Measurements from ENCODE around the gene DPM3.

DPM3 gene

DNA sequence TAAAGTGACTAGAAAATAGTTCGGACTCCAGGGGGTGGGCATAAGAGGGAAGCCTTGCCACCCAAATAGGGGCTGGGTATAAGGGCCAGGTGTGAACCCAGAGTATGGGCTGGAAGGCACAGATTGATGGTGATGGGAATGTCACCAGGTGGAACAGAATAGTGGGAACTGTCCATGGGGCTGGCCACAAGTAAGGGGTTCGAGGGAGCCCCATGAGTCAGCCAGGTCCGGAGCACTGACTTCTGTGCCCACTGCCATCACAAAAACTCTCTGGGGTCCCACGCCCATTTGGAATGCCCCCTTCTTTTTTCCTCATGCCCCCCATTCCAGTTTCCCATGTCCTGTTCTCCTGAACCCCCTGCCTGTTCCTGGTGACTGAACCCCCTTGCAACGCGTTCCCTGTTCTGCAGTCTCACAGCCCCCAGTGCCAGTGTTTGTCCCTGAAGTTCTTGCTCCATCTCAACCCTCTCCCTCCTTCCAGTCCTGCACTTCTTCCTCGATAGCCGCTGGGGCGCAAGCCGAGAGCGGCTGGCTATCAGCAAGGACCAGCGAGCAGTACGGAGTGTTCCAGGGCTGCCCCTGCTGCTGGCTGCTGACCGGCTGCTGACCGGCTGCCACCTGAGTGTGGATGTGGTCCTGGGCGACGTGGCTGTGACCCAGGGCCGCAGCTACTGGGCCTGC lies 41.2 kb upstream of the DPM3 start:
- Histone ChIP-seq H3K4me1 (ENCODE audit: control insufficient read depth, insufficient read depth, low read length) (peaks cover 4% of the 10 kb centered on the region), H3K27me3 (ENCODE audit: control insufficient read depth, insufficient read depth, low read length) (no peaks in the 10 kb centered on the region), H3K36me3 (ENCODE audit: control insufficient read depth, insufficient read depth, low read length) (no peaks in the 10 kb centered on the region), H3K4me3 (ENCODE audit: low read length) (no peak overlapping the region), H3K27ac (ENCODE audit: low read depth, low read length) (no peak overlapping the region), H3K9ac (ENCODE audit: low read length) (no peak overlapping the region)

GRCh38 chr1:155179112-155180031 lies 39.0 kb upstream of the DPM3 start:
- H3K4me1 ChIP-seq (ENCODE audit: control insufficient read depth, insufficient read depth, low read length) = peaks cover 4% of the 10 kb centered on the region
- H3K36me3 ChIP-seq (ENCODE audit: control insufficient read depth, insufficient read depth, low read length) = no peaks in the 10 kb centered on the region
- H3K27me3 ChIP-seq (ENCODE audit: control insufficient read depth, insufficient read depth, low read length) = no peaks in the 10 kb centered on the region
- H3K9ac ChIP-seq (ENCODE audit: low read length) = no peak overlapping the region
- H3K27ac ChIP-seq (ENCODE audit: low read depth, low read length) = no peak overlapping the region
- no peak overlapping the region for H3K4me3 ChIP-seq (ENCODE audit: low read length)

- no peak overlapping the region for H3K9ac ChIP-seq (ENCODE audit: low read length)
- no peak overlapping the region for H3K27ac ChIP-seq (ENCODE audit: low read depth, low read length)
- peaks cover 5% of the 10 kb centered on the region for H3K27me3 ChIP-seq (ENCODE audit: control insufficient read depth, insufficient read depth, low read length)
- H3K4me3 ChIP-seq (ENCODE audit: low read length) = no peak overlapping the region
- H3K4me1 ChIP-seq (ENCODE audit: control insufficient read depth, insufficient read depth, low read length) = peaks cover 4% of the 10 kb centered on the region
- no peaks in the 10 kb centered on the region for H3K36me3 ChIP-seq (ENCODE audit: control insufficient read depth, insufficient read depth, low read length)
Measured at GRCh38 chr1:155178441-155179111, 38.2 kb upstream of the DPM3 start.

DNA sequence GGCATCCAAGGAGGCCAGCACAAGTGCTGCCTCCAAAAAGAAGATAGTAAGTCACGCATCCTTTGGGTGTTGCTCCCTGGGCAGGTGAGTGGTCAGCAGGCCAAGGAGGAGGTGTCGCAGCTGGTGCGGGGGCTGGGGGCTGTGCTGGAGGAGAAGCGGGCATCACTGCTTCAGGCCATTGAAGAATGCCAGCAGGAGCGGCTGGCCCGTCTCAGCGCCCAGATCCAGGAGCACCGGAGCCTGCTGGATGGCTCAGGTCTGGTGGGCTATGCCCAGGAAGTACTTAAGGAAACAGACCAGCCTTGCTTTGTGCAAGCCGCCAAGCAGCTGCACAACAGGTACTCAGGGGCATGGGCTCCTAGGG lies 37.6 kb upstream of the DPM3 start:
- Histone ChIP-seq H3K4me1 (ENCODE audit: control insufficient read depth, insufficient read depth, low read length) (peaks cover 4% of the 10 kb centered on the region), H3K27ac (ENCODE audit: low read depth, low read length) (no peak overlapping the region), H3K27me3 (ENCODE audit: control insufficient read depth, insufficient read depth, low read length) (peaks cover 5% of the 10 kb centered on the region), H3K4me3 (ENCODE audit: low read length) (no peak overlapping the region), H3K36me3 (ENCODE audit: control insufficient read depth, insufficient read depth, low read length) (no peaks in the 10 kb centered on the region), H3K9ac (ENCODE audit: low read length) (no peak overlapping the region)

DNA sequence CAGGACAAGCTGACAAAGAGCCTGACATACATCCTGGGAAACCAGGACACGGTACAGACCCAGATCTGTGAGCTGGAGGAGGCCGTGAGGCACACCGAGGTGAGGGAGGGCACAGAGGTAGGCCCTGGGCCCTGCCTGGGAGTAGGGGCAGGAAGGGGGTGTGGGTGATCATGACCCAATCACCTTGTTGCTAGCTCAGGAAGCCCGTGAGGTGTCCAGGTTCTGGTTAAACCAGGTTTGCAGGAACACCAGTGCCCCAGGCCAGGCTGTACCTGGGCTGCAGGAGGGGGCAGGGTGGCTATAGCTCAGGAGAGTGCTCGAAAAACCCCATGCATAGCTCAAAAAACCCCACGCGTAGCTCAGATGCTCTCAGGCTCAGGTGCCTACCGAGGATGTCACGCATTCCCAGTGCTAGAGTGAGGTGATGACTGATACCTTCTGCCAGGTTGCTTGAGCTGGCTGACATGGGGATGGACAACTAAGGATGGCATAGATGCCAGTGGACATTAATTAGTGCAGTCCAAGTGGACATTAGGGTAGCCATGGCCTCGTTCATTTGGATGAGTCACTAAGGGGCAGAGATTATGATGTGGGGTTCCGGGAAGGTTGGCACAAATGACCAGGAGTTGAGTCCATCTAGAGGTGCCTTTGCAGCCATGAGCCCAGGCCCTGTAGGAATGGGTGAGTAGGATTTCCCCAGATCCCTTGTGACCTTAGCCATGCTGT lies 37.0 kb upstream of the DPM3 start:
- Histone ChIP-seq H3K4me1 (ENCODE audit: control insufficient read depth, insufficient read depth, low read length) (peaks cover 7% of the 10 kb centered on the region), H3K36me3 (ENCODE audit: control insufficient read depth, insufficient read depth, low read length) (no peaks in the 10 kb centered on the region), H3K9ac (ENCODE audit: low read length) (no peak overlapping the region), H3K27ac (ENCODE audit: low read depth, low read length) (no peak overlapping the region), H3K4me3 (ENCODE audit: low read length) (no peak overlapping the region), H3K27me3 (ENCODE audit: control insufficient read depth, insufficient read depth, low read length) (peaks cover 5% of the 10 kb centered on the region)

DNA sequence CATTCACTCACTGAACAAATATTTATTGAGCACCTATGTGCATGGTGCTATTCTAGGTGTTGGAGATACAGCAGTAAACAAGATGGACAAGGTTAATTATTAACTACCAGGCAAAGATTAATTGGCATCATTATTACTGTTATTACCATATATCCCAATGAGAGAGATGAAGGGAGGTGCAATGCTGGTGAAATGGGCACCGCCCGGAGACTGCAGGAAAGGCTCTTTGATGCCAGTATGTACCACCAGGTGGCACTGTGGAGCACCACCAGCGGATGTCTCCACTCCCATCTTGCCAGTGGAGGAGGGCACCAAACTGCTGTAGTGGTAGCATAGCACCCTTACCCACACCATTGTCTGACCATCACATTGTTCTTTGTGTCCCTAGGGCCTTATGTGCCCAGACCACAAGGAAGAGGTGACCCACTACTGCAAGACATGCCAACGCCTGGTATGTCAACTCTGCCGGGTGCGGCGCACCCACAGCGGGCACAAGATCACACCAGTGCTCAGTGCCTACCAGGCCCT lies 36.3 kb upstream of the DPM3 start:
- H3K4me3 ChIP-seq (ENCODE audit: low read length) = no peak overlapping the region
- peaks cover 11% of the 10 kb centered on the region for H3K4me1 ChIP-seq (ENCODE audit: control insufficient read depth, insufficient read depth, low read length)

GRCh38 chr1:155175927-155176371 lies 35.6 kb upstream of the DPM3 start:
- H3K27me3 ChIP-seq (ENCODE audit: control insufficient read depth, insufficient read depth, low read length) = peaks cover 5% of the 10 kb centered on the region
- no peak overlapping the region for H3K4me3 ChIP-seq (ENCODE audit: low read length)
- no peaks in the 10 kb centered on the region for H3K36me3 ChIP-seq (ENCODE audit: control insufficient read depth, insufficient read depth, low read length)
- H3K27ac ChIP-seq (ENCODE audit: low read depth, low read length) = no peak overlapping the region
- peaks cover 11% of the 10 kb centered on the region for H3K4me1 ChIP-seq (ENCODE audit: control insufficient read depth, insufficient read depth, low read length)
- no peak overlapping the region for H3K9ac ChIP-seq (ENCODE audit: low read length)

More for the DNA sequence above, 36.3 kb upstream of the DPM3 start:
- H3K27ac ChIP-seq (ENCODE audit: low read depth, low read length) = no peak overlapping the region
- no peak overlapping the region for H3K9ac ChIP-seq (ENCODE audit: low read length)
- H3K36me3 ChIP-seq (ENCODE audit: control insufficient read depth, insufficient read depth, low read length) = no peaks in the 10 kb centered on the region
- H3K27me3 ChIP-seq (ENCODE audit: control insufficient read depth, insufficient read depth, low read length) = peaks cover 5% of the 10 kb centered on the region

DNA sequence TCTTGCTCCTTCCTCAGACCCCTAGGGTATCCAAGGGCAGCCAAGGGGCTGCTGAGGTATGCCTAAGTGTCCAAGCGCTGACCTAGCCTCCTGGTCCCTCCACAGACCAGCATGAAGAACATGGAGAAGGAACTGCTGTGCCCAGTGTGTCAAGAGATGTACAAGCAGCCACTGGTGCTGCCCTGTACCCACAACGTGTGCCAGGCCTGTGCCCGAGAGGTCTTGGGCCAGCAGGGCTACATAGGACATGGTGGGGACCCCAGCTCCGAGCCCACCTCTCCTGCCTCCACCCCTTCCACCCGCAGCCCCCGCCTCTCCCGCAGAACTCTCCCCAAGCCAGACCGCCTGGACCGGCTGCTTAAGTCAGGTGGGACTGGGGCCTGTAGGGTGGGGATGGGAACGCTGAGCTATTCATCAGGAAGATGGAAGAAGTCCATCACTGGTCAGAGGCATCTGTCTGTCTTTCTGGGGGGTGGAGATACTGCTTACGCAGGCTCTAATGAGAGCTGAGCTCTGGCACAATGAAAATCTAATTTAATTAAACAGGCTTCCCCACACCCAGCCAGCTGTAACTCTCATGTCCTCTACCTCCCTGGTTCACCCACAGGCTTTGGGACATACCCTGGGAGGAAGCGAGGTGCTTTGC lies 35.1 kb upstream of the DPM3 start:
- no peak overlapping the region for H3K9ac ChIP-seq (ENCODE audit: low read length)
- H3K4me3 ChIP-seq (ENCODE audit: low read length) = no peak overlapping the region

GRCh38 chr1:155174324-155175280 lies 34.3 kb upstream of the DPM3 start:
- no peak overlapping the region for H3K9ac ChIP-seq (ENCODE audit: low read length)

More for the DNA sequence above, 35.1 kb upstream of the DPM3 start:
- Histone ChIP-seq H3K36me3 (ENCODE audit: control insufficient read depth, insufficient read depth, low read length) (no peaks in the 10 kb centered on the region), H3K4me1 (ENCODE audit: control insufficient read depth, insufficient read depth, low read length) (peaks cover 11% of the 10 kb centered on the region), H3K27me3 (ENCODE audit: control insufficient read depth, insufficient read depth, low read length) (peaks cover 5% of the 10 kb centered on the region), H3K27ac (ENCODE audit: low read depth, low read length) (no peak overlapping the region)

GRCh38 chr1:155173478-155174323 lies 33.4 kb upstream of the DPM3 start, which contains the start of gene TRIM46:
TRIM46 (plus strand) TSS chr1:155173849; CDS start chr1:155173967, 118 bp downstream.
- Histone ChIP-seq H3K4me1 (ENCODE audit: control insufficient read depth, insufficient read depth, low read length) (peaks cover 11% of the 10 kb centered on the region), H3K27ac (ENCODE audit: low read depth, low read length) (peak within 1 kb of the TSS; percentile 97), H3K4me3 (ENCODE audit: low read length) (peak within 1 kb of the TSS; percentile 92), H3K9ac (ENCODE audit: low read length) (peak within 1 kb of the TSS; percentile 85), H3K27me3 (ENCODE audit: control insufficient read depth, insufficient read depth, low read length) (peaks cover 5% of the 10 kb centered on the region), H3K36me3 (ENCODE audit: control insufficient read depth, insufficient read depth, low read length) (peaks cover 3% of the 10 kb centered on the region)

More at GRCh38 chr1:155174324-155175280, 34.3 kb upstream of the DPM3 start:
- peaks cover 3% of the 10 kb centered on the region for H3K36me3 ChIP-seq (ENCODE audit: control insufficient read depth, insufficient read depth, low read length)
- peaks cover 5% of the 10 kb centered on the region for H3K27me3 ChIP-seq (ENCODE audit: control insufficient read depth, insufficient read depth, low read length)
- H3K4me3 ChIP-seq (ENCODE audit: low read length) = peak overlapping the region; percentile 25
- peaks cover 11% of the 10 kb centered on the region for H3K4me1 ChIP-seq (ENCODE audit: control insufficient read depth, insufficient read depth, low read length)
- H3K27ac ChIP-seq (ENCODE audit: low read depth, low read length) = no peak overlapping the region
